Epithelial cell of proximal tubule (primary cell): ENCODE results near the gene TNFRSF11A. TPM values are rescaled to one million over a fixed set of nuclear protein-coding genes. Genes with fewer than 3 reads are reported as not detected.

Experiments
- DNase-seq: peaks from one replicate; pipeline ENCODE4 v3.0.0-alpha.2; 2011; ENCODE audit warnings: low read depth
- H3K4me3 ChIP-seq: 2 replicates; pipeline ENCODE4 v1.5.1; 2011; ENCODE audit warnings: low read depth, mild to moderate bottlenecking, low read length
- CTCF ChIP-seq: conservative IDR thresholded peaks from 2 replicates; pipeline ENCODE4 v1.5.1; 2012; ENCODE audit warnings: low read depth, mild to moderate bottlenecking, low read length
- total RNA-seq: library from RNA; depleted of rRNA; stranded (reverse); fragments of >200 nt; gene quantifications from 2 replicates; pipeline ENCODE4 v1.2.3, GENCODE V29; 2015

Gene TNFRSF11A
- total RNA-seq, 1 donor from 2014 or later = 4.2 TPM

GRCh38 chr18:62341473-62341872 is 16.4 kb downstream of the TNFRSF11A start:
- TF ChIP-seq CTCF = no peak
- DNase-seq = no peak
- H3K4me3 ChIP-seq = no peak overlapping the region

GRCh38 chr18:62342884-62343283 is 17.8 kb downstream of the TNFRSF11A start:
- DNase-seq = no peak
- no peak for TF ChIP-seq CTCF
- no peak overlapping the region for H3K4me3 ChIP-seq

GRCh38 chr18:62343316-62343715 is 18.2 kb downstream of the TNFRSF11A start:
- DNase-seq = no peak
- no peak for TF ChIP-seq CTCF
- no peak overlapping the region for H3K4me3 ChIP-seq

GRCh38 chr18:62345909-62346308 is 20.8 kb downstream of the TNFRSF11A start:
- no peak for DNase-seq
- H3K4me3 ChIP-seq = no peak overlapping the region
- no peak for TF ChIP-seq CTCF

GRCh38 chr18:62346333-62347088 is 21.4 kb downstream of the TNFRSF11A start:
- DNase-seq = no peak
- H3K4me3 ChIP-seq = no peak overlapping the region
- no peak for TF ChIP-seq CTCF

- TF ChIP-seq CTCF = no peak
- H3K4me3 ChIP-seq = no peak overlapping the region
- DNase-seq = no peak
Observed at GRCh38 chr18:62347089-62347506, 22.0 kb downstream of the TNFRSF11A start.

GRCh38 chr18:62348474-62348873 is 23.4 kb downstream of the TNFRSF11A start:
- no peak overlapping the region for H3K4me3 ChIP-seq
- DNase-seq = no peak
- TF ChIP-seq CTCF = no peak
